Suprapubic skin (tissue), 4 donors: ENCODE measurements around the gene TCEAL9.

Experiments used
- POLR2A ChIP-seq, 2 donors: fragments of 450-650 bp; IDR thresholded peaks; one replicate each; pipeline ENCODE4 v1.6.1; 2017; ENCODE audit warnings: antibody characterized with exemption in 2 of 2, mild to moderate bottlenecking in 2 of 2, moderate library complexity in 2 of 2
- POLR2AphosphoS5 ChIP-seq, 3 donors: sonication (generic); formaldehyde crosslinking; IDR thresholded peaks; one replicate each; pipeline ENCODE4 v1.6.1; 2017; ENCODE audit warnings: antibody characterized with exemption in 3 of 3
- TF ChIP-seq, protein P1 (sequence below), 2 donors: fragments of 200-600 bp in 1 of 2; fragments of 450-650 bp in 1 of 2; sonication (generic) in 1 of 2; IDR thresholded peaks; one replicate each; pipeline ENCODE4 v1.5.1; 2016 to 2019; ENCODE audit warnings: antibody characterized with exemption in 2 of 2, mild to moderate bottlenecking in 1 of 2, moderate library complexity in 1 of 2

DNA sequence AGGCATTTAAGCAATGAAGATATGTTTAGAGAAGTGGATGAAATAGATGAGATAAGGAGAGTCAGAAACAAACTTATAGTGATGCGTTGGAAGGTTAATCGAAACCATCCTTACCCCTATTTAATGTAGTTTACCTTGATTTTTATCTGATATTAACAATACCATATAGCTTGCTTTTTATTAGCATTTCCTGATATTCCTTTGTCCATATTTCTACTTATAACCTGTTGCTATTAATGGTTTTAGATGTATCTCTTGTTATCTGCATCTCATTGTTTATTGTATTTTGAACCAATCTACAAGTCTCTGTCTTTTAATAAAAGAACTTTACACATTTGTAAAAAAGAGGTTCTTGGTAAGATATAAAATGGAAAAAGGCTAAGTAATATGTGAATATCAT is 1.6 kb downstream of the TCEAL9 start:
- no peak for TF ChIP-seq POLR2AphosphoS5 (IDR thresholded peaks at IDR 0.05)
- TF ChIP-seq, protein P1, sequence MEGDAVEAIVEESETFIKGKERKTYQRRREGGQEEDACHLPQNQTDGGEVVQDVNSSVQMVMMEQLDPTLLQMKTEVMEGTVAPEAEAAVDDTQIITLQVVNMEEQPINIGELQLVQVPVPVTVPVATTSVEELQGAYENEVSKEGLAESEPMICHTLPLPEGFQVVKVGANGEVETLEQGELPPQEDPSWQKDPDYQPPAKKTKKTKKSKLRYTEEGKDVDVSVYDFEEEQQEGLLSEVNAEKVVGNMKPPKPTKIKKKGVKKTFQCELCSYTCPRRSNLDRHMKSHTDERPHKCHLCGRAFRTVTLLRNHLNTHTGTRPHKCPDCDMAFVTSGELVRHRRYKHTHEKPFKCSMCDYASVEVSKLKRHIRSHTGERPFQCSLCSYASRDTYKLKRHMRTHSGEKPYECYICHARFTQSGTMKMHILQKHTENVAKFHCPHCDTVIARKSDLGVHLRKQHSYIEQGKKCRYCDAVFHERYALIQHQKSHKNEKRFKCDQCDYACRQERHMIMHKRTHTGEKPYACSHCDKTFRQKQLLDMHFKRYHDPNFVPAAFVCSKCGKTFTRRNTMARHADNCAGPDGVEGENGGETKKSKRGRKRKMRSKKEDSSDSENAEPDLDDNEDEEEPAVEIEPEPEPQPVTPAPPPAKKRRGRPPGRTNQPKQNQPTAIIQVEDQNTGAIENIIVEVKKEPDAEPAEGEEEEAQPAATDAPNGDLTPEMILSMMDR (IDR thresholded peaks at IDR 0.05) = no peak
- no peak for TF ChIP-seq POLR2A (IDR thresholded peaks at IDR 0.05)
